DMS153 treated with DMSO at 0.1 percent for 48 hours (cell line): ENCODE results near the gene ENOX2.
A peak's percentile ranks its signal among the peaks of the same experiment; 100 is the strongest.
"Not testable (repeated sequence)": the region's sequence is repeated elsewhere in the genome, so short reads cannot be mapped to it uniquely, and the experiment has no call there.

ENCODE experiments used
- DNase-seq: peaks from one replicate; lab custom pipeline; 2025; ENCODE audit not compliant: unreplicated experiment; lab: John Stamatoyannopoulos, UW

The ENOX2 gene

DNA sequence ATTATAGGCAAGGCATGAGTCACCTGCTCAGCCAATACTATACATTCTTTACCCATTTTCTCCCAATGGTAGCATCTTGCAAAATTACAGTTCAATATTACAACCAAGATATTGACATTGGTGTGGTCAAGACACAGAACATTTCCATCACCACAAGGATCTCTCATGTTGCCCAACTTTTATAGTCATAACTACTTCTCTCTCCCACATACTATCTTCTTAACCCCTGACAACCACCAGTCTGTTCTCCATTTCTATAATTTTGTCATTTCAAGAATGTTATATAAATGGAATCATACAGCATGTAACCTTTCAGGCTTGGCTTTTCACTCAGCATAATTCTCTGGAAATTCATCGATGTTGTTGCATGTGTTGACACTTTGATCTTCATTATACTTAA lies 144.9 kb downstream of the ENOX2 start:
- DNase-seq, result no peak

DNA sequence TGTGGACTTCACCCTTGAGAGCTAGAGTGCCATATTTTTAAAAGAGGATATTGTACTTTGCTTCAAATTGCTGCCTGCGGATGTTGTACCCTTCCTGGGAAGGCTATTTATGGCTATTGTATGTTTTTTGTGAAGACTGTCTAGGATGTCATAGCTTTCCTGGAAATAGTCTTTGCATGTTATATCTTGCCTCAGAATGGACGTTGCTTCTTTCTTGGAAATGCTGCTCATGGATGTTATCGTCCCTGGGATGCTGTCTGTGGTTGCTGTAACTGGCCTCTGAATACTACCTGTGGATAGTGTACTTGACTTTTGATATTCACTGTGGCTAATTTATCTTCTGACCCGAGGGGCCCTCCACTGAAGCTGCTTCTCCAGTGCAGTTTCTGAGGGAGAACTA lies 146.8 kb downstream of the ENOX2 start:
- no peak for DNase-seq

DNA sequence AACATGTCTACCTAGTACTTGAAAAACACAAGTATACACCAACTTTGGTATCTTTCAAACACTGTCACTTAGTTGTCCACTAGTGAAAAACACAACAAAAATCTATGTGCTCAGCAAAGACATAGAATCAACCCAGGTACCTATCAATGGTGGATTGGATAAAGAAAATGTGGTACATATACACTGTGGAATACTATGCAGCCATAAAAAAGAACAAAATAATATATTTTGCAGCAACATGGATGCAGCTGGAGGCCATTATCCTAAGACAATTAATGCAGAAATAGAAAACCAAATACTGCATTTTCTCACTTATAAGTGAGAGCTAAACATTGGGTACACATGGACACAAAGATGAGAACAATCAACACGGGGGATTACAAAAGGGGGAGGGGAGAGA lies 148.7 kb downstream of the ENOX2 start:
- no peak for DNase-seq

DNA sequence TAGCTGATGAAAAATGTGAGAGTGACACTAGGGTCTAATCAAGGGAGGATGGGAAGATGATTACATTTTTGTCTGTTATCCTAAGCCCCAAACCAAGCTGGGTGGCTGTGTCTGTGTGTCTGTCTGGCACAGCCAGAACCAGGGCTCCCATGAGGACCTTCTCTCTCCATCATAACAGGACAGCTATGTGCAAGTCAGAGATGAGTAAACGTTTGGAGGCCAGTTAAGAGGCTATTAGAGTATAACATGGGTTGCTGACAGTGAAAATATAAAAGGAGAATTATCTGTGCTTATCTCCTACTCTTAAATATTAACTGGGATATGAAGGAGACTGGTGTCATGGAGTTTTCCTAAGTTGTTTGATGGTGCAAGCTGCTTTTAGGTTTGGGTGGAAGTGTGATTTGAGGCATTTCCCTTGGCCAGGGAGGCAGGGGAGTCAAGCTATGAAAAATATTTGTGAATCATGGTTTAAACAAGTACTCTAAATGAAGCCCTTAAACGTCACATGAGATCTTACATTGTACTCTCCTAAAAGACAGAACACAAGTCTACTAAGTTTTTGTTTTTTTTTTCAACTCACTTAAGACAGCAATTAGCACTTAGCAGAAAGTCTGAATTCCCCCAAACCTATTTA lies 156.2 kb downstream of the ENOX2 start:
- DNase-seq, result no peak

DNA sequence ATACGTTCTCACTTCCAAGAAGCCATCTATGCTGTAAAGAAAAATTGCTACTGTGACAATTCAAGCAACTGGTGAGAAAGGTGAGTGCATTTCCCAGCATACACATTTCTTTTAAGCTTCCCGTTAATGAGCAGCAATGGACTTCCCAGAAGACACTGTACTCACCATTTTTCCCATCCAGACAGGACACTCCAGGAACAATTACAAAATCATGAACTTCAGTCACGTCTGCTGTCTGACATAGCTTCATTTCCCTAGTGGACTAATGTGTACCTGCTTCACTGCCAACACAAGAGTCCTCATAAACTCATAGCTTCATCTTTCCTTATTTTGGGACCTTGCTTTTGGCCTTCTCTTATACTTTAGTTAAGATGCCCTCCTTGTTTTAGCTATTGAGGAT lies 156.9 kb downstream of the ENOX2 start:
- no peak for DNase-seq

DNA sequence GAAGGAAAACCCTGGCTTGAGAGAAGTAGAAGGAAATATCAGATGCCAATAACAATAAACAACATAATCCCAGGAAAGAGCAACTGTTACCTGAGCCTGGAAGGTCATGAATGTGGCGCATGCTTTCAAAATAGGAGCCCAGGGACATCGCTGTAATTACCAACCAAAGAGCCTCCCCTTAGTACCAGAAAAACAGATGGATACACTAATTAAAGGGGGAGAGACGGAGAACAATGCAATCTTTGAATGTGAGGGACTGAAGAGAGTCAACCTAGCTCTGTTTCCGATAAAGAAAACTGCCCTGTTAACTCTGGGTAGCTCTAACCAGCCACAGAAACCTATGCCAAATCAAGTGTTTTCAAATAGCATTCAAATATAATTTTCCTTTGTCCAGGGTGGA lies 161.4 kb downstream of the ENOX2 start:
- no peak for DNase-seq

DNA sequence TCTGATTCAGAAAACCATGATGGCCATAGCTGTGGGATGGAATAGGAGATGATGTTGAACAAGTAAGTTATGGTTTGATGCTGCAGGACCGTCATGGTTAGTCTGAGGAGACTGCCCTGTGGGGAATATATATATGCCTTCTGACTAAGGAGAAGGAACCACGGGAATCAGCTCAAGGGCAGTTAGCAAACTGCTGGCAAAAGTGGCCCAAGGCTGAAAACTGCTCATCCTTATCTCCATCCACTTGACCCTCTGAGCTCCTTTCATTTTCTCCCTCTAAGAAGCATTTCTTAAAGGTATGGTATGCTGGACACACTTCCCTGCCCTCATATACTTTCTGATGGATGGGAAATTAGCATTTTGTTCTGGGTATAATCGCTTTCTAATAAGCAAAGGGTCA lies 161.9 kb downstream of the ENOX2 start:
- DNase-seq, result no peak

DNA sequence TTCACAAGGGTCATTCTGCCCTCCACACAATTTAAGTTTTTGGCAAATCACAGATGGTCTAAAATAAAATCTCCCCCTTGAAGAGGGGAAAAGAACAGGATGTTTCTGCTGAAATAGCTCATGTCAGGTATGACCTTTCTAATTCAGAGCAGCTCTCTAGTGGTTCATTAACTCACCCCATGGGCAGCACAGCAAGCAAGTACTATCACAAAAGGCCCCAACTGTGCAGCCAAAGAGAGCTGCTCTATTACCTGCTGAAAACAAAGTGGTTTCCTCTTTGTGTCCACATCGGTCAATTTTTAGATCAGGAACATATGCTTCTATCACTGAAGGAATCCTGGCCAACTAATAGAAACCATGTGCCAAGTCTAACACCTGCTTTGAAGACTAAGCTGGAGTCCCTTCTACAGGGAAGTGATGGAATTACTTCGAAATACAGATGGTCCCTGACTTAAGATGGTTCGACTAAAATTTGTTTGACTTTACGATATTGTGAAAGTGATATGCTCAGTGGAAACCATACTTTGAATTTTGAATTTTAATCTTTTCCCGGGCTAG lies 164.3 kb downstream of the ENOX2 start:
- no peak for DNase-seq

DNA sequence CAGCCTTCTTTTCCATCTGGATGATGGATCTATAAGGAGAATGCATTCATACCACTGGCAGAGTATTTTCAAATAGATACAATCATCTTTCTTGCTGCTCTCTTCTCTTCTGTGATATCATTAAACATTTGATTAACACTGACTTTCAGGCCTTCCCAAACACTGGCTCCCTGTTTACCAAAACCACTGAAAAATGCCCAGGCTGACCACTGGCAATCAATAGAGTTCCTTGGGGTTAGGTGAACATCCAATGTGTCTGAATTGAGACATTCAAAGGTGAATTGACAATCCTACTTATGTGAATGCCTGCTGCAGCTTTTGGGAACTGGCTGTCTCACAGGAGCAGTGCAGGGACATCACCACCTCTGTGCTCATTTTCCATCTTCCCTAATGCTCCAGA lies 168.3 kb downstream of the ENOX2 start:
- no peak for DNase-seq

DNA sequence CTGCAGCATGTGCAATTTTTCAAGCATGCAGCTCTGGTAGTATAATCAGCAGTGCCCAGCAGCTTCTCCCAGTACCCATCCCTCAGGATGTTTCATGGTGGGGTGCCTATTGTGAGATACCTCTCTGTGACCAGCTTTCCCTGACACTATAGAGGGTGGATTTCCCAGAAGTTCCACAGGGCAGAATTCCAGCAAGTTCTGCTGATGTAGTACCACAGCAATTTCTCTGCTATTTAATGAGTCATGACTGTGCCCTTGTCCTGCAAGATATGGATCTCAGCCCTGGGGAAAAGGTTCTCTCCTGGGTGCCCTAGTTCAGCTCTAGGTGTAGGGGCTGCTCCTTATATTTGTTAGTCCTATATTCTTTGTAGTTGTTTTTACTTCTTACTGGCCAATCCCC lies 174.8 kb downstream of the ENOX2 start:
- no peak for DNase-seq

DNA sequence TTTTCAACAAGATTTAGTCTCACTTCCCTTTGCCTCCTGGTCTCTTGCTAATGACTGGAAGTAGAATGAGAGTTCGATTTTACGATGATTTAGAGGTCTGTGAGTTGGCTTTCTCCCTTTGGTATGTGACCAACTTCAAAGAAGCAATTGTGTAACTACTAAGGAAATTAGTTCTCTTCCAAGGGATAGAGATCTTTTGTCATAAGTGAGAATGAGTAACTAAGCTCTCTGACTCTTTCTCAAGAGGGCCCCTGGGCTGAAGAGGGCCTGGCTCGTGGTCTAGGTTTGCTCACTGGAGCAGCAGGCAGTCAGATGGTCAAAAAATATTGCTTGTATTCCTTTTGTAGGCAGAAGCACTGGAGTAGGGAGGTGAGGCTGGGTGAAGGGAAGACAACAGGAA lies 176.3 kb downstream of the ENOX2 start:
- no peak for DNase-seq

DNA sequence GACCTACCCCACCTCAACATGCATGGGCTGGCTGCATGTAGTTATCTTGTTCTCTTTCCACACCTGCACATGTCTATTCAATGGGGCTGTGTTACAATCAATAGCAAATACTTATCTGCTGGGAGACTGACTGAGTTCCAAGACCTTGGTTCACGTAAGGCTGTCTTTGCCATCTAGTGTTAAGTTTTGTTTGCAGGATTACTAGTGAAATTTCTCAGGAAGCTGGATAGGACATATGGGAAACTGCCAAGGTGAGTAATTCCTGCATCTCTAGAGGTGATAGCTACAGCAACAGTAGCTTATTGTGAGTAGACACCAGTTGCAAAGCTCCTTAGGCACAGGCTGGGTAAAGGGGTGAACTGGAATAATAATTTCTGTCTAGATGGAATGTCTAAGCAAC lies 177.5 kb downstream of the ENOX2 start:
- no peak for DNase-seq

DNA sequence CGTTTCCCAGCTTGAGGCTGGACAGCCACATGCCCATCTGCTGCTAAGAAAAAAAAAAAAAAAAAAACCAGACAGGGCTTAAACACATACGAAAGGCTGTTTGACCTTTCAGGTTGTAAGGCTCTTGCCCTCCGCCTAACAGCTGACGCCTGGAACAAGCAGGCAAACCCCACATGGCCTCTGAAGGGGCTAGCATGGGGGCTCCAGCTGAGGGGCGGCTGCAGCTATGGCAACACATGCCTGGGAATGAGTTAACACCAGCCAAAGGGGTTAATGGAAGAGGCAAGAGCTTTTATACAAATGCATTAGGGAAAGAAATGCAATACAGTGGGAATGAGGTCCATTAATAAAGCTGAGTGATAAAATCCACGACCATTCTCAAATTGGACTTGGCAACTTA lies 183.6 kb downstream of the ENOX2 start:
- DNase-seq, result no peak

DNA sequence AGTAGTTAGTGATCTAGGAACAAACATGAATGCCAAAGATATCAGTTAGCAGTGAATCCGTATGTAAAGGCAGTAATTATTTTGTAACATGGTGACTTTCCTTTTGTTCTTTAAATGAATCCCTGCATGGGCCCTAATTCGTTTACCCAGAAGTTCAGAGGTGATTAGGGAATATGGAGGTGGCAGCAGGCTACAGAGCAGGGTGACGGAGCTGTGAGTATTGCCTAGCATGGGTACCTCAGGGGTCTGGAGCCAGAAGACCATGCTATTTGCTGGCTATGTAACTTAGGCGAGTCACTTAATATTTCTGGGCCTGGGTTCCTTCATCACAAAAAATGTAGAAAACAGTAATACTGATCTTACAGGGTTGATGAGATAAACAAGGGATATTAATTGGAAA lies 184.9 kb downstream of the ENOX2 start:
- DNase-seq, result no peak

DNA sequence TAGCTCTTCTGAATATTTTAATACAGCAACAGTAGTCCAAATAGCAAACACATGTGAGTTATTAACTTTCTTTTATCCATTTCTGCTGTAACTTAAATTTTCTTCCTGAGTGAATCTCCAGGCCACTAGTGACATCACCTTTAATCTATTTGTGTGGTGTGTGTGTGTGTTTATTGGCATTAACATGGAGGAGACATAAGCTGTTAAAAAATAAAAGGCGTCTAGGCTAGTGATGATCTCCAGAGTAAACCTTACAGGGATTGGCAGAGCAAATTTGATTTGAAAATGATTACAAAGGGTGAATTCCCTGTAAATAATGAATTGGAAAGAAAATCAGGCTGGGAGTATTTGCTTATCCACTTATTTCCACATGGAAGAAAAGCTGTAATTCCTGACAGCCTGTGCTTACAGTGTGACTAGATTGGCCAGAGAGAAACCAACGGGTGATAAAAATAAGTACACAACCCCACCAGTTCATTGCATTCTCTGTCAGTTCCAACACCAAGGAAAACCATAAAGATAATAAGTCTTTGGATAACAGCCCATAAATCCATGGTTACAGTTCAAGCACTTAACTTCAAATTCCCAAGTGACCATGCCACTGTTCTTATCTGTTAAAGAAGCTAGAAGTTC lies 186.1 kb downstream of the ENOX2 start:
- DNase-seq, result peak; percentile 38

DNA sequence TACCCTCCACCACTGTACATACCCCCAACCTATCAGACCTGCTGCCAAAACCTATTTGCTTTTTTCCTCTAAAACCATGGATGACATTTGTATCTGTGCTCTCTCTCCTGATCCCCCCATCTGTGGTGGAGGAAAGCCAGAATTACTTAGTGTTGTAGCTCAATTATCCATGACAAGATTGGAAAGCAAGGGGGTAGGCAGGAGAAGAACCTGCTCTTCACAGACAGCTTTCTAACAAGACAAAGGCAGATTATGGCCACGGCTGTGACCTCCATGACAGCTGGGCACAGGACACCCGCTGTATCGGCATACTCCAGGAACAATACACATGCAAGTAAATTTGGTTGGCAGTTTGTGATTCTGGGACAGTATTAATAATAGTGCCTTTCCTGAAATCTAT lies 186.7 kb downstream of the ENOX2 start:
- DNase-seq, result no peak

DNA sequence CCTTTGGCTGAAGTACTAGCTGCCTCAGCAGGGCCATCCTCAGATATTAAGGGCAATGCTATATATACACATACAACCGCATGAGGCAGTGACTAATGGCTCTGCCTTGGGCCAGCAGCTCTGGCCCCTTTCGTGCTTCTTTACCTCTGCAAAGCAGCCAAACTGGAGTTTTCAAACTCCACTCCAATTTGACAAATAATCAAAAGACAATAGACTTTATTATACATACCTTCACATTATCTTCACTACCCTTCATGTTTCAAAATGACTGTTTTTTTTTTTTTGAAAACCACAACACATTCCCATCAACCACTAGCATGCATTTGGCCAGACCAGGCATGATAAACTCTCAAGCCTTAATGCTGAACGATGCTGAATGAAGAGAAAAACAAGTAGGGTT lies 187.7 kb downstream of the ENOX2 start:
- no peak for DNase-seq

DNA sequence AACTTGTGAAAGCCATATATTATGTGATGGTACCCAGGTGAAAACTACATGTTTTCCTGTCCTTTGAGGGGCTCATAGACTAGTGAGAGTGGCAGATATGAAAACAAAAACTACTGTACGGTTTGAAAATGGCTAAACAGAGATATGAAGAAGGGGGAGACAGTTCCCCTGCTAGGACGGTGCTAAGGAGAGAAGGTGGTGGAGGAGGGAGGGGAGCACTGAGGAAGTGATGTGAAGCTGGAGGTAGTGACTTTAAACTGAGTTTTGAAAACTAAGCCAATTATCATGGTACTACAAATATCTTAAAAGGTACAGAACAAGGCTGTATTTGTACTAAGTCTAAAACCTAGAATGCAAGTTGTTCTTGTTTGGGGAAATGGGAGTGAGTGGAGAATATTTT lies 188.3 kb downstream of the ENOX2 start:
- no peak for DNase-seq

DNA sequence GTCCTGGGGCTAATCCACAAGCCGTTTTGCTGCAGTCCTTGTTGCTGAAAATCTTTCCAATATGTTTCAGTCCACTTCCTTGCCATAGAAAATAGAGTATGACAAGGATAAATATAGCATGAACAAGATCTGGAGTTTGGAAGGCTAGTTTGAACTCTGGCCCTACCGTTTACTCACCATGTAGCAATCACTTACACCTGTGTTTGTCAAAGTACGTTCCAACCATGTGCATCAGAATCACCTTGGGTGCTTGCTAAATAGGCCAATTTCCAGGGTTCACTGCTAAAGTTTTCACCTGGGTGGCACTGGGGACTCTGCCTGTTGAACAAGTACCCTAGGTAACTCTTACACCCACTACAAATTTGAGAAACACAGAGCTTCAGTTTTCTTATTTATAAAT lies 188.9 kb downstream of the ENOX2 start:
- DNase-seq, result no peak

DNA sequence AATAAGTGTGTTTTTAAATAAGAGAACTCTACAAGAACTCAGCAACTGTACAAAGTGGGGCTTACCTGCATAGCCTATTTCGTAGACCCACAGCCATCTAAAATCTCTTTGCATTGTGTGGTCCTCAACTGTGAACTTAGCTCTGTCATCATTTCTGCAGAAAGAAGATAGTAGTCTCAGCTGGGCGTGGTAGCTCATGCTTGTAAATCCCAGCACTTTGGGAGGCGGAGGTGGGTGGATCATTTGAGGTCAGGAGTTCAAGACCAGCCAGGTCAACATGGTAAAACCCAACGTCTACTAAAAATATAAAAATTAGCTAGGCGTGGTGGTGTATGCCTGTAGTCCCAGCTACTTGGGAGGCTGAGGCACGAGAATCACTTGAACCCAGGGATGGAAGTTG lies 193.8 kb downstream of the ENOX2 start:
- not testable (repeated sequence) for DNase-seq

DNA sequence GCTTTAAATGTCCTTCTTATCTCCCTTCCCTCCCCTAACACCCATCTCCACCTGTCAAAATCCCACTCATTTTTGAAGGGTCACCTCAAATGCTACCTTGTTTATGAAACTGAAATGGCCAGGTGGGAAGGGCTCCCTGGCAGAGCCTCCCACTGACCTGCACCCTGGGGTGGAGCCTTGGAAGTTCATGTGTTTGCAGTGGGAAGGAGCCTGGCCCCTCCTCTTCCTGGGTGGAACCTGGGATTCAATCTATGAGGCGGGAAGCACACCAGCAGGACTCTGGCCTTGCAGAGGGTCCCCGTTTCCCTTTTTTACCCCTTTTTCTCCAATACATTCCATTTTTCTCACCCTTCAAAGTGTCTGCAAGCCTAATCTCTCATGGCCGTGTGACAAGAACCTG lies 197.4 kb downstream of the ENOX2 start:
- DNase-seq, result no peak

DNA sequence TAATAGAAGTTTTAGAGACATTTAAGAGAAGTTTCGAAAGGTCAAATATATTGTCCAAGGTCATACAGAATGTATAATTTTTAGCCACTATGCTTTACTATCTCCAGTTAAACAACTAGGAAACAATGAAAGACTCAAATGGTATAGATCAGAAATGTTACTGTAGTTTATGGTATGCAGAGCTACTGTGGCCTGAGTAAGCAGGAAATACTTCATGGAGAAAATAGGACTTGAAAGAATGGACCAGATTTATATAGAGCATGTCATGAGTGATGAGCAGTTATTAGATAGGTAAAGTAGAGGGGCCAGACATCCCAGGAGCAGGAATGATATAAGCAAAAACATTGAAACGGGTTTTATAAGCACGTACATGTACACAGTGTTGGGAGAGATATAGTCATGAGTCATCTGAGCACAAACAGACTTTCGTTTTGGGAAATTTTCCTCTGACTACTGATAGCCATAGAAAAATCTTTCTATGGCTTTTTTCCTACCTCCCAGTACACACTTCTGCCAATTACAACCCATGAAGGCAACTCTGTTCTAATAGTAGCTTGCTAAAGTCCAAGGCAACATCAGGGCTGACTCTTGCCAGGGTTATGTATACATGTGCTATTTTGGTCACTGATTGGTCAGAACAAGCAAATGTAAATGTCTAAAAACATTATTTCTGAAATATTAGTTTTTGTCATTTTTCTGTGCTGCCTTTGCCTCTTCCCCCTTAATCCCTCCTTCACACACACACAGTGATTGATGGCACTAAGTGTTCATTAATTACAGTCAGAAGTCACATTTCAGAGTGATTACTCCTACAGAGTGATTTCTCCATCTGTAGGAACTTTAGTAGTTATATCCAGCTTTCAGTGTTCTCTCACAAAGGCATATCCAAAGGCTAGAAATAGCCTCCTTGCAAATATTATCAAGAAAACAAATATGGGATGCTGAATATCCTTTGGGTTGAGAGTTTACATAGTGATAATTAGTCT lies 198.7 kb downstream of the ENOX2 start:
- DNase-seq, result no peak
